Measurements from ENCODE around the gene CHRNA7. TPM values are rescaled to one million over a fixed set of nuclear protein-coding genes. Genes with fewer than 3 reads are reported as not detected.
A peak's percentile ranks its signal among the peaks of the same experiment; 100 is the strongest.

Gene CHRNA7
- total RNA-seq (ENCODE audit: low replicate concordance) = 5.3 and 10.5 TPM in 2 replicates
- long read RNA-seq, full-length matches to known transcripts = 13 of 20 reads
- long read RNA-seq, partial matches to known transcripts = 0 of 20 reads
- long read RNA-seq, other reads (novel, unspliced or antisense) = 7 of 20 reads

DNA sequence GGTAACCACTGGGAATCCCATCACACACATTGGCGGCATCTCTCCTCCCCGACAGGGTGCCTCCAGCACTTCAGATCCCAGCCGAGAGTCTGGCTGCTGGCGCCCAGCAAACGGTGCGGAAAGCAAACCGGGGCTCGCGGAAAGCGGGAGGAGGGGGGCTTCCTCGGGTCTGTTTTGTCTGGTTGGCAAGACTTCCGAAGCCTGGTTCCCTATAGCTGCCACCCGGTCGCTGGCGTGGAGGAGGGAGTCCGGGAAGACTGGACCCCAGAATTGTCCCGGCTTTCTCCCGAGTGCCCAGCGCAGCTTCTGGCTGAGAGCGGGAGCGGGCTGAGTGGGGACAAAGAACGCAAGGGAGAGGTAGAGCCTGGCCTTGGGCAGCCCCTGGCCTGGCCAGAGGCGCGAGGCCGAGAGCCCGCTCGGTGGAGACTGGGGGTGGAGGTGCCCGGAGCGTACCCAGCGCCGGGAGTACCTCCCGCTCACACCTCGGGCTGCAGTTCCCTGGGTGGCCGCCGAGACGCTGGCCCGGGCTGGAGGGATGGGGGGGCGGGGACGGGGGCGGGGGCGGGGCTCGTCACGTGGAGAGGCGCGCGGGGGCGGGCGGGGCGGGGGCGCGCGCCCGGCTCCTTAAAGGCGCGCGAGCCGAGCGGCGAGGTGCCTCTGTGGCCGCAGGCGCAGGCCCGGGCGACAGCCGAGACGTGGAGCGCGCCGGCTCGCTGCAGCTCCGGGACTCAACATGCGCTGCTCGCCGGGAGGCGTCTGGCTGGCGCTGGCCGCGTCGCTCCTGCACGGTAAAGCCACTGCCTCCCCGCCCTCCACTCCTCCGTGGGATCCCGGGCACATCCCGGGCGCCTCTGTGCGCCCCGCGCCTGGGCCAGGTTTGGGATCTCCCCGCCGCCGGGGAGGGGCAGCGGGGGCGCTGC lies at the start of gene CHRNA7:
Gene CHRNA7 (plus strand): TSS at position 654 of the 920 bp plus-strand sequence. CDS start 80 bp downstream, at position 734.
- peak; percentile 86 for DNase-seq (ENCODE audit: extremely low spot score, unreplicated experiment)
- TF ChIP-seq, protein P1, sequence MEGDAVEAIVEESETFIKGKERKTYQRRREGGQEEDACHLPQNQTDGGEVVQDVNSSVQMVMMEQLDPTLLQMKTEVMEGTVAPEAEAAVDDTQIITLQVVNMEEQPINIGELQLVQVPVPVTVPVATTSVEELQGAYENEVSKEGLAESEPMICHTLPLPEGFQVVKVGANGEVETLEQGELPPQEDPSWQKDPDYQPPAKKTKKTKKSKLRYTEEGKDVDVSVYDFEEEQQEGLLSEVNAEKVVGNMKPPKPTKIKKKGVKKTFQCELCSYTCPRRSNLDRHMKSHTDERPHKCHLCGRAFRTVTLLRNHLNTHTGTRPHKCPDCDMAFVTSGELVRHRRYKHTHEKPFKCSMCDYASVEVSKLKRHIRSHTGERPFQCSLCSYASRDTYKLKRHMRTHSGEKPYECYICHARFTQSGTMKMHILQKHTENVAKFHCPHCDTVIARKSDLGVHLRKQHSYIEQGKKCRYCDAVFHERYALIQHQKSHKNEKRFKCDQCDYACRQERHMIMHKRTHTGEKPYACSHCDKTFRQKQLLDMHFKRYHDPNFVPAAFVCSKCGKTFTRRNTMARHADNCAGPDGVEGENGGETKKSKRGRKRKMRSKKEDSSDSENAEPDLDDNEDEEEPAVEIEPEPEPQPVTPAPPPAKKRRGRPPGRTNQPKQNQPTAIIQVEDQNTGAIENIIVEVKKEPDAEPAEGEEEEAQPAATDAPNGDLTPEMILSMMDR (conservative IDR thresholded peaks at IDR 0.05) = peak; percentile 63
- no peaks in the 10 kb centered on the region for H3K9me3 Mint-ChIP-seq
- H3K36me3 Mint-ChIP-seq = no peaks in the 10 kb centered on the region
- H3K27me3 Mint-ChIP-seq = peaks cover 71% of the 10 kb centered on the region
- H3K27ac Mint-ChIP-seq = no peak within 1 kb of the TSS
- H3K4me3 Mint-ChIP-seq = peak within 1 kb of the TSS; percentile 87
- peaks cover 8% of the 10 kb centered on the region for H3K4me1 Mint-ChIP-seq (ENCODE audit: unreplicated experiment)

DNA sequence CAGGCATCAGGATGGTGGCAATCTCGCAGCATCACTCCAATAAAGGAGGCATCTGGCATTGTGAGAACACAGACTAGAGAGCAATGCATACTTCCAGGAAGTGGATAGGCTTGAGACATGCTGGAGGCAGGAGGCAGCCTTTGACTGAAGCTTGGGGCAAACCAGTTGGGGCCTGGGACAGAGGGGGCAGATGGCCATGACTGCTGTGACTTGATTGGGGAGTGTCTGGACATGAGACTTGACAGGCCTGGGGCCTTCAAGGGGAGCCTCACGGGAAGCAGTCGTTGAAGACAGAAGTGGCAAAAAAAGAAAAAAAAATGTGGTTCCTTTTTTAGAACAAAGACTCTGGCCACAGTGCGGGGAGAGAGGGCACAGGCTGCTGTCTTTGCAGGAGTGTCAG lies 44.7 kb upstream of the CHRNA7 start:
- peaks cover 9% of the 10 kb centered on the region for H3K4me1 Mint-ChIP-seq (ENCODE audit: unreplicated experiment)
- H3K9me3 Mint-ChIP-seq = no peaks in the 10 kb centered on the region
- TF ChIP-seq, protein P1 (conservative IDR thresholded peaks at IDR 0.05) = no peak
- peaks cover 3% of the 10 kb centered on the region for H3K27me3 Mint-ChIP-seq
- no peaks in the 10 kb centered on the region for H3K36me3 Mint-ChIP-seq
- no peak overlapping the region for H3K27ac Mint-ChIP-seq
- H3K4me3 Mint-ChIP-seq = no peak overlapping the region
- no peak for DNase-seq (ENCODE audit: extremely low spot score, unreplicated experiment)

DNA sequence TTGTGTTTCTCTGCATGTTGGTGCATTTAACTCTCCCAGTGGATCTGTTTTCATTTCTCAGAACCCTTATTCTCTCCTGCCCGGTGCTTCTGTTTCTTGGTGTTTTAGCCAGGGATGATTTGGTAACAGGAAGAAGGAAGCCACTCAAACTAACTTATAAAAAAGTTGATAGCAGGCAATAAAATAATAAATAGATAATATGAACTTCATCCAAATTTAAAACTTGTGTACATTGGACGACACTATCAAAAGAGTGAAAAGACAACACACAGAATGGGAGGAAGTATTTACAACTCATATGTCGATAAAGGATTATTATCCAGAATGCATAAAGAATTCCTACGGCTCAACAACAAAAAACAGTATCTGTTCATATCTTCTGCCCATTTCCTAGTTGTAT lies 37.3 kb upstream of the CHRNA7 start:
- Mint-ChIP-seq H3K4me1 (ENCODE audit: unreplicated experiment) (no peaks in the 10 kb centered on the region), H3K9me3 (no peaks in the 10 kb centered on the region), H3K27ac (no peak overlapping the region), H3K36me3 (no peaks in the 10 kb centered on the region), H3K4me3 (no peak overlapping the region), H3K27me3 (peaks cover 2% of the 10 kb centered on the region)
- DNase-seq (ENCODE audit: extremely low spot score, unreplicated experiment) = no peak
- TF ChIP-seq, protein P1 (conservative IDR thresholded peaks at IDR 0.05) = no peak

DNA sequence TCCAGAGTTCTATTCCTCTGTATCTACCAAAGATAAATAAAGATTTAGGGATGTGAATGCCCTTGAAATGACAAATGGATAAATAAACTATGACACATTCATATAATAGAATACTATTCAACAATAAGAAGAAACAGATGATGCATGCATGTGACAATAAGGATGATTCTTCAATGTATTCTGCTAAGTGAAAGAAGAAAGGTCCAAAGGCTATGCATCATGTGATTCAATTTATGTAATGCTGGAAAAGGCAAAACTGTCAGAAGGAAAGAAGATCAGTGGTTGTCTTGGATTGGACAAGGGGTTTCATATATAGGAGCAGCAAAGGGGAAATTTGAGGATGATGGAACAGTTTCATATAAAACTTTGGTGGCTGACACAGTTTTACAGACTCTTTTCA lies 32.6 kb upstream of the CHRNA7 start:
- no peak overlapping the region for H3K27ac Mint-ChIP-seq
- no peak for DNase-seq (ENCODE audit: extremely low spot score, unreplicated experiment)
- H3K4me3 Mint-ChIP-seq = no peak overlapping the region
- H3K4me1 Mint-ChIP-seq (ENCODE audit: unreplicated experiment) = no peaks in the 10 kb centered on the region
- TF ChIP-seq, protein P1 (conservative IDR thresholded peaks at IDR 0.05) = no peak
- no peaks in the 10 kb centered on the region for H3K9me3 Mint-ChIP-seq
- no peaks in the 10 kb centered on the region for H3K36me3 Mint-ChIP-seq
- H3K27me3 Mint-ChIP-seq = peaks cover 5% of the 10 kb centered on the region

DNA sequence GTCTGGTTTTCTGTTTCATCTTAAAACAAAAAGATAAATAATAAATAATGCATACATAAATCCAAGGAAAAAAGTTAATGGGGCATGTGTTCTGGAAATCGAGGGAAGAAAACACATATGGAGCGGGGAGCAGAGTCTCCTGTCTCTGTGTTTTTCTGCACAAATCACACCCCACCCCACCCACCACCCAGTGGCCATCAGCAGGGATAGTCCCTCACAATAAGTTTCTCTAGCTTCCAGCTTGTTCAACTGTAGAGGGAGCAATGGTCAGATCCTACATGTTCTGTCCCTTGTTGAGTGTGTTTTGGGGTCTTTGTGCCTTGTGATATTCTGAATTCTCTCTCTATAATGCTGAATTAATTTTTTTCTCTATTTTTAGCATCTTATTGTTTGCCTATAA lies 26.8 kb upstream of the CHRNA7 start:
- DNase-seq (ENCODE audit: extremely low spot score, unreplicated experiment) = no peak
- Mint-ChIP-seq H3K4me1 (ENCODE audit: unreplicated experiment) (no peaks in the 10 kb centered on the region), H3K27me3 (peaks cover 13% of the 10 kb centered on the region), H3K4me3 (no peak overlapping the region), H3K27ac (no peak overlapping the region), H3K36me3 (no peaks in the 10 kb centered on the region), H3K9me3 (no peaks in the 10 kb centered on the region)
- TF ChIP-seq, protein P1 (conservative IDR thresholded peaks at IDR 0.05) = no peak
